Adrenal gland (tissue), 12 donors: ENCODE data around the gene UNC5C. TPM values are rescaled to one million over a fixed set of nuclear protein-coding genes. Genes with fewer than 3 reads are reported as not detected.

Experiments
- DNase-seq, 7 donors: peaks; one replicate each; pipeline ENCODE4 v3.0.0-alpha.2; 2019 to 2020
- H3K27ac ChIP-seq, 5 donors: fragments of 200-600 bp; sonication (generic) in 4 of 5; 1 replicate in 3 of 5; 2 replicates in 2 of 5; pipeline versions ENCODE4 v1.5.1 to v1.8.0; 2016 to 2020; ENCODE audit warnings: mild to moderate bottlenecking in 1 of 5
- H3K27me3 ChIP-seq: fragments of 200-600 bp; 2 replicates; pipeline ENCODE4 v1.8.0; 2021
- H3K36me3 ChIP-seq, 2 donors: fragments of 200-600 bp; replicated peaks in 1 of 2; 1 replicate in 1 of 2; 2 replicates in 1 of 2; pipeline versions ENCODE4 v1.5.1 to v1.8.0; 2018 to 2022
- H3K4me1 ChIP-seq, 2 donors: fragments of 200-600 bp; replicated peaks in 1 of 2; 1 replicate in 1 of 2; 2 replicates in 1 of 2; pipeline versions ENCODE4 v1.5.1 to v1.8.0; 2018 to 2021
- H3K4me3 ChIP-seq, 4 donors: fragments of 200-600 bp; sonication (generic) in 3 of 4; one replicate each; pipeline ENCODE4 v1.5.1; 2016 to 2018
- H3K9me3 ChIP-seq, 3 donors: fragments of 200-600 bp; sonication (generic) in 1 of 3; replicated peaks in 1 of 3; 1 replicate in 2 of 3; 2 replicates in 1 of 3; pipeline versions ENCODE4 v1.5.1 to v1.8.0; 2016 to 2021
- POLR2A ChIP-seq, 2 donors: fragments of 450-650 bp; IDR thresholded peaks; one replicate each; pipeline ENCODE4 v1.6.1; 2017; ENCODE audit warnings: antibody characterized with exemption in 2 of 2, mild to moderate bottlenecking in 2 of 2, moderate library complexity in 1 of 2
- WGBS, 4 donors: extraction: QIAGEN DNeasy Blood & Tissue Kit in 2 of 4; methylation state at CpG; one replicate each; pipeline versions ENCODE4 v1.1.5 to v1.1.7; 2013 to 2017; 5-methylcytosine and 5-hydroxymethylcytosine counted together
- intact Hi-C, 2 donors: fragments of 100-400 bp; cut with DNase I; formaldehyde crosslinking; loops; one replicate each; pipeline versions ENCODE4 v1.14.1 to v1.15.0; 2022 to 2023
- polyA plus RNA-seq, 3 donors: library from polyadenylated mRNA; stranded (reverse); fragments of 200-250 nt in 2 of 3; fragments of 350-450 nt in 1 of 3; fragmentation: Illumina TruSeq in 1 of 3; extraction: RNeasy Lipid Tissue Mini Kit (QIAGEN cat#74804) in 1 of 3; gene quantifications; one replicate each; pipeline ENCODE4 v1.2.3, GENCODE V29; 2013 to 2014
- total RNA-seq, 9 donors: library from RNA; depleted of rRNA in 4 of 9; stranded (reverse); fragments of >200 nt in 4 of 9; fragments of 120-200 nt in 1 of 9; fragmentation: NEBNext Ultra II Directional in 1 of 9; extraction: Animal tissue kit (Norgen Biotek cat#: 25700) in 1 of 9; gene quantifications; one replicate each; pipeline versions ENCODE4 v1.1.0 to v1.2.4, GENCODE V29; 2013 to 2023
- TF ChIP-seq, protein P1 (sequence below), 6 experiments: fragments of 450-650 bp in 4 of 6; fragments of 200-600 bp in 2 of 6; sonication (generic) in 1 of 6; IDR thresholded peaks; 1 replicate in 5 of 6; 2 replicates in 1 of 6; pipeline versions ENCODE4 v1.5.1 to v1.8.0; 2016 to 2021; ENCODE audit warnings: antibody characterized with exemption in 6 of 6, mild to moderate bottlenecking in 2 of 6, moderate library complexity in 1 of 6
- donor health status: healthy with polysubstance abuse.
- donor health status: Bipolar disorder and iron deficiency.
- donor health status: DM: yes; HTN: yes; CAD: no.
- donor health status: DM: no; HTN: no; CAD: no.
- donor health status: DM: no; HTN: no; CAD: no.
- donor health status: DM: yes; HTN: yes; CAD: no.

Gene UNC5C
- total and polyA plus RNA-seq, 12 donors, result 4.7 to 33.5 (median 23.8) TPM

DNA sequence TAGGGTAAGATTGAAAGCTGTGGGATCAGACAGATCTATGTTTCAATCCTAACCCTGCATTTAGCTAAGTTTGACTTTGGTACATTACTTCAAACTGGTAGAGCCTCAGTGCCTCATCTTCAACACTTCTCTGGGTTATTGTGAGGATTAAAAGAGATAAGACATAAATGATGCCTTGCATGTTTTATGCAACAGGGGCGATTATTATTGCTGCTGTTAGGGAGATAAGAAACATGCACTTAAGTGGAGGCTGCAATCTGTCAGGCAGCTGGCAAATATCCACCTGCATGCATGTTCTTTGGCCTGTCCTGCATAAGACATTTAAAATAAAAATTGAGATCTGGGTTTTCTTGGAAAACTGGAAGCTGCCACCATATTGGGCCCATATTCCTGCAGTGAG is 24.6 kb downstream of the UNC5C start:
- TF ChIP-seq, protein P1, sequence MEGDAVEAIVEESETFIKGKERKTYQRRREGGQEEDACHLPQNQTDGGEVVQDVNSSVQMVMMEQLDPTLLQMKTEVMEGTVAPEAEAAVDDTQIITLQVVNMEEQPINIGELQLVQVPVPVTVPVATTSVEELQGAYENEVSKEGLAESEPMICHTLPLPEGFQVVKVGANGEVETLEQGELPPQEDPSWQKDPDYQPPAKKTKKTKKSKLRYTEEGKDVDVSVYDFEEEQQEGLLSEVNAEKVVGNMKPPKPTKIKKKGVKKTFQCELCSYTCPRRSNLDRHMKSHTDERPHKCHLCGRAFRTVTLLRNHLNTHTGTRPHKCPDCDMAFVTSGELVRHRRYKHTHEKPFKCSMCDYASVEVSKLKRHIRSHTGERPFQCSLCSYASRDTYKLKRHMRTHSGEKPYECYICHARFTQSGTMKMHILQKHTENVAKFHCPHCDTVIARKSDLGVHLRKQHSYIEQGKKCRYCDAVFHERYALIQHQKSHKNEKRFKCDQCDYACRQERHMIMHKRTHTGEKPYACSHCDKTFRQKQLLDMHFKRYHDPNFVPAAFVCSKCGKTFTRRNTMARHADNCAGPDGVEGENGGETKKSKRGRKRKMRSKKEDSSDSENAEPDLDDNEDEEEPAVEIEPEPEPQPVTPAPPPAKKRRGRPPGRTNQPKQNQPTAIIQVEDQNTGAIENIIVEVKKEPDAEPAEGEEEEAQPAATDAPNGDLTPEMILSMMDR (IDR thresholded peaks at IDR 0.05), result no peak
- no peak for TF ChIP-seq POLR2A (IDR thresholded peaks at IDR 0.05)
- Histone ChIP-seq H3K36me3 (no peaks in the 10 kb centered on the region), H3K27me3 (no peaks in the 10 kb centered on the region), H3K4me3 (no peak overlapping the region), H3K9me3 (no peaks in the 10 kb centered on the region), H3K4me1 (peaks cover 9 to 29% of the 10 kb centered on the region in 2 donors), H3K27ac (no peak overlapping the region)
- intact Hi-C loops, result no loop called here
- 43 to 64% (median 48%) methylated on average over 1 of the region's 1 CpG for WGBS, 4 donors
- no peak for DNase-seq

DNA sequence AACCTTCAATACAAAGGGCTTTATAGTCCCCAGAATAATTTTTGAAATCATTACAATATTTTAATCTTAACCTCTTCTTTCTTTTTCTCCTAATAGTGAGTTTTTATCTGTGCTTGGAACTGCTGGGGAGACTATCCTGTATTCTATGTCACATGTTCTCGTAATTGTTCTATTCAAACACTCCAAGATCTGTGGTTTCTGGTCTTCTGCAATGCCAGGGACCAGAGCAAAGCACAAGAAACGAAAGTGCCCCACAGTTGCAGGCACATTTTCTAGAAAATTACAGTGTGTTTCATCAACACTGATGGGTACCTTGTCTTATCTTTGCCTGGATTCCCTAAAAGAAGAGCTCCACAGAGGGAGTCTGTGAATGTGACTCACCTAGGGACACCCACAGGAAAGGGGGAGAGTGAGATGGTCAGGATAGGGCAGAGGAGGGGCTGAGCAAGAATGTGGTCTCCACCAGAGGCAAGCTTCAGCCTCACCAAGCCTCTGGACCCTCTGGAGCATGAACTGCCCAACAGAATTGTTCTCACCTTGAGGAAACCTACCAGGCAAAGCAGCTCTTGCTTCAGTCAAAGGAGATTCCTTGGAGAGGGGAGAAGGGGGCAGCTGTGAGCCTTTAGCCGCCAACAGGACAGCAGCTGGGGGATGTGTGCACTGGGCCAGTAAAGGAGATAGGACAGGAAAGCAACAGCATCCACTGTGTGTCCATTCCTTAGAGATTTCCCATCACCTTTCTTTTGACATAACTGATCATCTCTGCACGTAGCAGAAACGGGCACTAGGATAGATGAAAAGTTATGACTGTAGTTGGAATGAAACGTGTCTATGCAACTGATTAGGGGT is 25.9 kb downstream of the UNC5C start:
- Histone ChIP-seq H3K4me3 (no peak overlapping the region), H3K9me3 (no peaks in the 10 kb centered on the region), H3K4me1 (peaks cover 9 to 19% of the 10 kb centered on the region in 2 donors), H3K36me3 (no peaks in the 10 kb centered on the region), H3K27ac (no peak overlapping the region), H3K27me3 (no peaks in the 10 kb centered on the region)
- intact Hi-C loops, result no loop called here
- no peak for TF ChIP-seq POLR2A (IDR thresholded peaks at IDR 0.05)
- TF ChIP-seq, protein P1 (IDR thresholded peaks at IDR 0.05), result no peak
- 83 to 90% (median 85%) methylated on average over 6 of the region's 6 CpGs for WGBS, 4 donors
- no peak for DNase-seq

- no peak for DNase-seq
- Histone ChIP-seq H3K9me3 (no peaks in the 10 kb centered on the region), H3K36me3 (no peaks in the 10 kb centered on the region), H3K27ac (no peak overlapping the region), H3K4me3 (no peak overlapping the region), H3K4me1 (peaks cover 0 to 11% of the 10 kb centered on the region in 2 donors), H3K27me3 (no peaks in the 10 kb centered on the region)
- intact Hi-C loops, result no loop called here
- TF ChIP-seq, protein P1 (IDR thresholded peaks at IDR 0.05), result no peak
- no peak for TF ChIP-seq POLR2A (IDR thresholded peaks at IDR 0.05)
- WGBS, 4 donors, result 69 to 83% (median 77%) methylated on average over 7 of the region's 7 CpGs
Measured at GRCh38 chr4:95517576-95518345, 31.0 kb downstream of the UNC5C start.

DNA sequence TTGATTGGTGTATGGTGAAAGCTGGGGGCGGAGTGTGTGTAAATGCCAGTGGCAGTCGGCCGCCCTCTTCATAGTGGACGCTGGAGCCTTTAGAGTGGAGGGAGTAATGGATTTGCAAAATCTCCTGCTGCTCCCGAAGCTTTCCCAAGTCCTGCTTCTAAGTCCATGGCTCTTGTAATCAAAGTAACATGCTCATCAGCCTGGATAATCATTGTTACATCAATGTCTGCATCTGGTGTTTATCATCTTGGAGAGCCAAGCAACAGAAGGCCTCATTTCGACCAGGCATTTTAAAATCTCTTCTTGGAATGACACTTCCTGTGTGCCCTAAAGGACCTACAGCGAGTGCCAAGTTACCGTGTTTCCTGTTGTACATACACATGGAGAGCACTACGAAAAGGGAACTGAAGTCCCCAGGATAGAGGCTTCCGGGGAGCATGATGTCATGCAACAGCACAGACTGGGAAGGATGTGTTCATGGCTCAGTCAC is 32.2 kb downstream of the UNC5C start:
- no peak for TF ChIP-seq POLR2A (IDR thresholded peaks at IDR 0.05)
- TF ChIP-seq, protein P1 (IDR thresholded peaks at IDR 0.05), result no peak
- Histone ChIP-seq H3K4me3 (no peak overlapping the region), H3K27ac (peak overlapping the region in 1 of 5 donors; percentile 7), H3K36me3 (no peaks in the 10 kb centered on the region), H3K27me3 (no peaks in the 10 kb centered on the region), H3K9me3 (no peaks in the 10 kb centered on the region), H3K4me1 (peaks cover 2 to 4% of the 10 kb centered on the region in 2 donors)
- intact Hi-C loops, result no loop called here
- 79 to 87% (median 83%) methylated on average over 10 of the region's 10 CpGs for WGBS, 4 donors
- DNase-seq, result peak in 1 of 7 donors; percentile 53
